Measurements from ENCODE around the gene PRKRIP1. TPM values are rescaled to one million over a fixed set of nuclear protein-coding genes. Genes with fewer than 3 reads are reported as not detected.
"Not testable (repeated sequence)": the region's sequence is repeated elsewhere in the genome, so short reads cannot be mapped to it uniquely, and the experiment has no call there.

The PRKRIP1 gene
- 30.1 and 32.2 TPM in 2 replicates for total RNA-seq
- long read RNA-seq, transcript PRKRIP1-201 (6 exons, 2,159 nt): major isoform, 29 of 45 reads
- long read RNA-seq, partial matches to known transcripts: 5 of 45 reads
- long read RNA-seq, other reads (novel, unspliced or antisense): 8 of 45 reads

DNA sequence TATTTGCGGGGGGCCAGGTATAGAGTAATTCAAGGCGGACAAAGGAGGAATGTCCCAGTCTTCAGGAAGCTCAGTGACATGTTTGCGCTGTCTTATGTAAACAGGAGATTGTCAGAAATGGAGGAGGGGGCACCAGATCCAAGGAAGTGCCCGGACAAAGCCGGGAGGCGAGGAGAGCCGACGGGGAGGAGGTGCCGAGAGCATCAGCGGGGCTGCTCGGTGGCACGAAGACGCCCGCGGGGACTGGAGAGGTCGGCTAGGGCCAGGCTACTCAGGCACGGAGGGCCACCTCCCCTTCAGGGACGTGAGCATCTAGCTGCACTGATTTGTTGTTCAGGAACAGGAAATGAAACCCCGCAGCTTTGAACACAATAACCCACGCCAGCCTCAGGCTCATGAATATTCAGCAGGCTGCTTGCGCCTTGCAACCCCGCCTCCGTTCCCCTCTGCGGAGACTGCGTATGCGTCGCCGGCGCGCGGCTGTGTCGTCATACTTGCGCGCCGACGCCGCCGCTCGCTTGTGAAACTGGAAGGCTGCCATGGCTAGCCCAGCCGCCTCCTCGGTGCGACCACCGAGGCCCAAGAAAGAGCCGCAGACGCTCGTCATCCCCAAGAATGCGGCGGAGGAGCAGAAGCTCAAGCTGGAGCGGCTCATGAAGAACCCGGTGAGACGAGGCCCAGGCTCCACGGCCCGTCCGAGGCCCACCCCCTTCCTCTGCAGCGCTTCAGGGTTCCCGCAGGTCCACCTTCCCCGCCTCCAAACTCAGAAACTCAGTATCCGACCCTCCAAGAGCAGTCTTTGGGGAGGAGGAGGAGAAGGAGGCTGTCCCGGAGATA is at the start of gene PRKRIP1:
TSS of gene PRKRIP1 (plus strand) at position 491 of the 837 bp plus-strand sequence. CDS start at position 540, 49 bp downstream.
- peak; percentile 93 for DNase-seq (ENCODE audit: extremely low spot score, unreplicated experiment)
- no peak for TF ChIP-seq CTCF (IDR thresholded peaks at IDR 0.05)
- Mint-ChIP-seq H3K4me1 (ENCODE audit: unreplicated experiment) (peaks cover 18% of the 10 kb centered on the region), H3K4me3 (ENCODE audit: unreplicated experiment) (peak within 1 kb of the TSS; percentile 97), H3K36me3 (ENCODE audit: unreplicated experiment) (peaks cover 12% of the 10 kb centered on the region), H3K27me3 (ENCODE audit: unreplicated experiment) (no peaks in the 10 kb centered on the region), H3K9me3 (ENCODE audit: unreplicated experiment) (no peaks in the 10 kb centered on the region), H3K27ac (ENCODE audit: unreplicated experiment) (peak within 1 kb of the TSS; percentile 98)

DNA sequence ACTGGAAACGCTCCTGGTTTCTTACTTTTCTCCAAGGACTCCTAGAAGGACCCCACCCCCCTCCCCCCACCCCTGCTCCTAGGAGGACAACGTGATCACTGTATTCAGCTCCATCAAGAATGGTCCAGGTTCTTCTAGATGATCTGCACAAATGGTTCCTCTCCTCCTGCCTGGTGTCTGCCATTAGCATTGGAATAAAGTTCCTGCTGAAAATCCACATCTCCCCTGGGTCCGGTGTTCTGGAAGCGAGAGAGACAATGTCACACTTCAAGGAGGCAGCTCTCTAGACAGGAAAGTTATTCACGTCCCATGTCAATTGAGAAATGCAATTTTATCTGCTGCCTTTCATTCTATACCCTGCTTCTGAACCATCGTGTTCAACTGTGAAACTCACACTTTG is 49.2 kb upstream of the PRKRIP1 start:
- DNase-seq (ENCODE audit: extremely low spot score, unreplicated experiment); H3K36me3 Mint-ChIP-seq (ENCODE audit: unreplicated experiment); H3K4me1 Mint-ChIP-seq (ENCODE audit: unreplicated experiment); H3K27ac Mint-ChIP-seq (ENCODE audit: unreplicated experiment); H3K27me3 Mint-ChIP-seq (ENCODE audit: unreplicated experiment); H3K9me3 Mint-ChIP-seq (ENCODE audit: unreplicated experiment); H3K4me3 Mint-ChIP-seq (ENCODE audit: unreplicated experiment): not testable (repeated sequence)

GRCh38 chr7:102356344-102356743 is 39.8 kb upstream of the PRKRIP1 start, which contains the start of gene SPDYE6:
Gene SPDYE6, minus strand, starts transcription at chr7:102356444. Its CDS starts 421 bp downstream, at chr7:102356023.
- H3K4me1 Mint-ChIP-seq (ENCODE audit: unreplicated experiment); H3K27ac Mint-ChIP-seq (ENCODE audit: unreplicated experiment); DNase-seq (ENCODE audit: extremely low spot score, unreplicated experiment); H3K4me3 Mint-ChIP-seq (ENCODE audit: unreplicated experiment); H3K36me3 Mint-ChIP-seq (ENCODE audit: unreplicated experiment); H3K9me3 Mint-ChIP-seq (ENCODE audit: unreplicated experiment); H3K27me3 Mint-ChIP-seq (ENCODE audit: unreplicated experiment): not testable (repeated sequence)

- Mint-ChIP-seq H3K27ac (ENCODE audit: unreplicated experiment) (peak overlapping the region; percentile 89), H3K4me3 (ENCODE audit: unreplicated experiment) (peak overlapping the region; percentile 90), H3K4me1 (ENCODE audit: unreplicated experiment) (peaks cover 14% of the 10 kb centered on the region), H3K36me3 (ENCODE audit: unreplicated experiment) (peaks cover 11% of the 10 kb centered on the region)
- peak; percentile 10 for TF ChIP-seq CTCF (IDR thresholded peaks at IDR 0.05)
- not testable (repeated sequence) for H3K27me3 Mint-ChIP-seq (ENCODE audit: unreplicated experiment); H3K9me3 Mint-ChIP-seq (ENCODE audit: unreplicated experiment)
- peak; percentile 97 for DNase-seq (ENCODE audit: extremely low spot score, unreplicated experiment)
These were observed 32.4 kb upstream of the PRKRIP1 start for GRCh38 chr7:102363549-102364393.

DNA sequence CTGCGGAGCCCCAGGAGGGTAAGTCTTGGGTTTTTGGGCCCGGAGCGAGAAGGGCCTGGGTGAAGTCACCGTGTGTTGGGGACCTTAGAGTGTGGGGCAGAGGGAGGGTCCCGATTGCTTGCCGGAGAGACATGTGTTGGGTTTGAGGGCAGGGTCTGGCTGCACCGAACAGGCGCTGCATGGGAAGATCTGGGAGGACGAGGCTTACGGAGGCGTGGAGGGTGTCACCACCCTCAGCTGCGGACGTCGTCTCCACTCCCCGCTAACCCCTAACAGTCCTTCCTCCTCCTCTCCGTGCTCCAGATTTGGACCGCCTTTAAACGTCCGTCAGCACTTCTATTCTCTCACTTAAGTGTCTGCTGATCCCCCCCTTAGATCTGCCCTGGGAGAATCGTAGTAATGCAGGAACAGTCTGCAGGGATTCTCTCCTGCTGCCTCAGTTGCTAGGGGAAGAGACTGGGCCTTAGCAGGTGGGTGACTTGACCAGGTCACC is 31.7 kb upstream of the PRKRIP1 start:
- Mint-ChIP-seq H3K4me1 (ENCODE audit: unreplicated experiment) (peaks cover 14% of the 10 kb centered on the region), H3K36me3 (ENCODE audit: unreplicated experiment) (peaks cover 11% of the 10 kb centered on the region), H3K27ac (ENCODE audit: unreplicated experiment) (peak overlapping the region; percentile 75), H3K4me3 (ENCODE audit: unreplicated experiment) (peak overlapping the region; percentile 90)
- DNase-seq (ENCODE audit: extremely low spot score, unreplicated experiment); H3K9me3 Mint-ChIP-seq (ENCODE audit: unreplicated experiment); H3K27me3 Mint-ChIP-seq (ENCODE audit: unreplicated experiment): not testable (repeated sequence)

DNA sequence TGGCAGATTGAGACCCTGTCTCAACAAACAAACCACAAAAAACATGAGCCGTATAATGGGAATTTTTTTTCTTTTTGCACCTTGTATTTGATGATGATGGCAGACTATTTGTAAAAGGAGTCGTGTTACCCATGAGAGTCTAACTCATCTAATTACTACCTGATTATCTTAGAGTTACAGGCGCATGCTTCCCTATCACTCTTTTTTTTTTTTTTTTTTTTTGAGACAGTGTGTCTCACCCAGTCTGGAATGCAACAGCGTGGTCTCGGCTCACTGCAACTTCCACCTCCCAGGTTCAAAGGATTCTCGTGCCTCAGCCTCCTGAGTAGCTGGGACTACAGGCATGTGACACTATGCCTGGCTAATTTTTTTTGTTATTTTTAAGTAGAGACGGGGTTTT is 30.8 kb upstream of the PRKRIP1 start:
- H3K27me3 Mint-ChIP-seq (ENCODE audit: unreplicated experiment); DNase-seq (ENCODE audit: extremely low spot score, unreplicated experiment); H3K9me3 Mint-ChIP-seq (ENCODE audit: unreplicated experiment); H3K27ac Mint-ChIP-seq (ENCODE audit: unreplicated experiment): not testable (repeated sequence)
- H3K4me3 Mint-ChIP-seq (ENCODE audit: unreplicated experiment): peak overlapping the region; percentile 48
- peaks cover 17% of the 10 kb centered on the region for H3K36me3 Mint-ChIP-seq (ENCODE audit: unreplicated experiment)
- peaks cover 14% of the 10 kb centered on the region for H3K4me1 Mint-ChIP-seq (ENCODE audit: unreplicated experiment)

DNA sequence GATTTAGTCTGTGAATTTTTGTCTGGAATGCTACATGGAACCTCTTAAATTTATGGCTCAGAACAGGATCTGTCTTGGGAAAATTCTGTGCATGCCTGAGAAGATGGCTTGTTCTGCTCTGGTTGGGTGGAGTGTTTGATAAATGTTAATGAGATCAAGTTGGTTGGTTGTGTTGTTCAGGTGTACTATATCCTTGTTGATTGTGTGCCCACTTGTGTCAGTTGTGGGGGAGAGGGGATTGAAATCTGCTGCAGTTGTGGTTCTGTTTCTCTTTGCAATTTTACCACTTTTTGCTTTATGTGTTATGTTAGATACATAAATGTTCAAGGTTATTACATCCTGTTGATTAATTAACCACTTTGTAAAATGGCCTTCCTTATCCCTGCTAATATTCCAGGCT is 26.1 kb upstream of the PRKRIP1 start:
- H3K27me3 Mint-ChIP-seq (ENCODE audit: unreplicated experiment); DNase-seq (ENCODE audit: extremely low spot score, unreplicated experiment); H3K9me3 Mint-ChIP-seq (ENCODE audit: unreplicated experiment); H3K4me1 Mint-ChIP-seq (ENCODE audit: unreplicated experiment); H3K4me3 Mint-ChIP-seq (ENCODE audit: unreplicated experiment); H3K27ac Mint-ChIP-seq (ENCODE audit: unreplicated experiment): not testable (repeated sequence)
- peaks cover 22% of the 10 kb centered on the region for H3K36me3 Mint-ChIP-seq (ENCODE audit: unreplicated experiment)

DNA sequence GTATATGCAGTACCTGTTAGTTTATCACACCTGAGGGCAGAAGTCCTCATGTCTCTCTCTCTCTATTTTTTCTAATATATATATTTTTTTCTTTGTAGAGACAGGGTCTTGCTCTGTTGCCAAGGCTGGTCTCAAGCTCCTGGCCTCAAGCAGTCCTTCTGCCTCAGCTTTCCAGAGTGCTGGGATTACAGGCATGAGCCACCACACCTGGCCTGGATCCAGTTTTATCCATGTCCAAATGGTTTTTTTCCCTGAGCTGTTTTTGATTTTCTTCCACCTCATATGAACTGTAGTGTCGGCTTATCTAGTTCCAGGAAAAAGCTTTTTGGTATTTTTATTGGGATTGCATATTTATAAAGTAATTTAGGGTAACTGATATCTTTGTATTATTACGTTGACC is 23.4 kb upstream of the PRKRIP1 start:
- not testable (repeated sequence) for H3K4me3 Mint-ChIP-seq (ENCODE audit: unreplicated experiment); H3K27me3 Mint-ChIP-seq (ENCODE audit: unreplicated experiment); DNase-seq (ENCODE audit: extremely low spot score, unreplicated experiment); H3K27ac Mint-ChIP-seq (ENCODE audit: unreplicated experiment); H3K4me1 Mint-ChIP-seq (ENCODE audit: unreplicated experiment); H3K9me3 Mint-ChIP-seq (ENCODE audit: unreplicated experiment)
- peaks cover 24% of the 10 kb centered on the region for H3K36me3 Mint-ChIP-seq (ENCODE audit: unreplicated experiment)

Data from osteocyte (in vitro differentiated cells).